ENCODE results near the gene TAS2R43. TPM values are rescaled to one million over a fixed set of nuclear protein-coding genes. Genes with fewer than 3 reads are reported as not detected.
"Not testable (repeated sequence)": the region's sequence is repeated elsewhere in the genome, so short reads cannot be mapped to it uniquely, and the experiment has no call there.

The TAS2R43 gene
- total RNA-seq, 6 donors from 2014 or later: 0.52 to 10.5 (median 5.9) TPM; not detected in 1

GRCh38 chr12:11069854-11070365, 22.2 kb downstream of the TAS2R43 start:
- Histone ChIP-seq H3K4me1 (no peaks in the 10 kb centered on the region), H3K27ac (no peak overlapping the region), H3K27me3 (no peaks in the 10 kb centered on the region), H3K4me3 (no peak overlapping the region), H3K9me3 (no peaks in the 10 kb centered on the region), H3K36me3 (no peaks in the 10 kb centered on the region)
- ATAC-seq (ENCODE audit: low FRiP score in 2 of 2) (no peak), DNase-seq (no peak)
- no peak for TF ChIP-seq POLR2AphosphoS5 (IDR thresholded peaks at IDR 0.05)
- no peak for TF ChIP-seq EP300 (IDR thresholded peaks at IDR 0.05)
- TF ChIP-seq CTCF (IDR thresholded peaks at IDR 0.05): no peak
- no peak for TF ChIP-seq POLR2A (IDR thresholded peaks at IDR 0.05)
- 78 to 87% methylated on average over 5 of the region's 5 CpGs for WGBS, 2 donors

DNA sequence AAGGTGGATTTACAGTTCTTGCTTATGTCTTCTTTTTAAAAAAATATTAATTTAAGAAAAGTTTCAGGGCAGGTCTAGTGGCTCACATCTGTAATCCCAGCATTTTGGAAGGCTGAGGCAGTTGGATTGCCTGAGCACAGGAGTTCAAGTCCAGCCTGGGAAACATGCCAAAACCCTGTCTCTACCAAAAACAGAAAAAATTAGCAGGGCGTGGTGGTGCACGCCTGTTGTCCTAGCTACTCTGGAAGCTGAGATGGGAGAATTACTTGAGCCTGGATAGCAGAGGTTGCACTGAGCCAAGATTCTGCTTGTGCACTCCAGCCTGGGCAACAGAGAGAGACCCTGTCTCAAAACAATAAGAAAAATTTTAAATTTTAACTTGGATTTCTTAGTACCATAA, 24.6 kb downstream of the TAS2R43 start:
- Histone ChIP-seq H3K4me1 (no peaks in the 10 kb centered on the region), H3K27me3 (no peaks in the 10 kb centered on the region), H3K9me3 (no peaks in the 10 kb centered on the region), H3K36me3 (no peaks in the 10 kb centered on the region), H3K4me3 (no peak overlapping the region), H3K27ac (no peak overlapping the region)
- 57 to 70% methylated on average over 2 of the region's 2 CpGs for WGBS, 2 donors
- no peak for TF ChIP-seq POLR2AphosphoS5 (IDR thresholded peaks at IDR 0.05)
- TF ChIP-seq CTCF (IDR thresholded peaks at IDR 0.05): no peak
- TF ChIP-seq POLR2A (IDR thresholded peaks at IDR 0.05): no peak
- TF ChIP-seq EP300 (IDR thresholded peaks at IDR 0.05): no peak
- DNase-seq (no peak), ATAC-seq (ENCODE audit: low FRiP score in 2 of 2) (peak in 1 of 2 donors; percentile 26)

DNA sequence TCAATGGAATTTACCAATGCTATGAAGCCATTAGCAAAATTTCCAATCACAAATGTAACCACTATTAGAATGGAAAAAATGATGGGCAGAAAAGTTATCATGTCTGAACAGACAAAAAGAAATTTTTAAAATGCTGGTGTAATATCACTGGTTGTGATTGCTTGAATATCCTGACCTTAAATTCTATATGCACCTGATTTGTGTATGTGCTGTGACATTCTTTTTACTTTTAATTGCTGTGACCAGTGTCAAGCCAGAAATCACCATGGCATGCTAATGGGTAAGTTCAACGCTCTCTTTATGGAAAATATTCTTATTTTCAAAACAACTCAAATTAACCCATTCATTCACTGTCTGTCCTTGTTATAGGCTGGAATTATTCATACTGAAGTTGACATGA, 29.9 kb downstream of the TAS2R43 start, which contains the start of gene TAS2R46:
TAS2R46 (minus strand) TSS at position 101 of the 400 bp plus-strand sequence; CDS start at position 101, 0 bp downstream.
- H3K9me3 ChIP-seq; ATAC-seq (ENCODE audit: low FRiP score in 2 of 2); H3K36me3 ChIP-seq; DNase-seq; H3K27me3 ChIP-seq; H3K27ac ChIP-seq; H3K4me1 ChIP-seq; H3K4me3 ChIP-seq: not testable (repeated sequence)
- WGBS, 2 donors: 91 to 100% methylated on average over 1 of the region's 1 CpG

DNA sequence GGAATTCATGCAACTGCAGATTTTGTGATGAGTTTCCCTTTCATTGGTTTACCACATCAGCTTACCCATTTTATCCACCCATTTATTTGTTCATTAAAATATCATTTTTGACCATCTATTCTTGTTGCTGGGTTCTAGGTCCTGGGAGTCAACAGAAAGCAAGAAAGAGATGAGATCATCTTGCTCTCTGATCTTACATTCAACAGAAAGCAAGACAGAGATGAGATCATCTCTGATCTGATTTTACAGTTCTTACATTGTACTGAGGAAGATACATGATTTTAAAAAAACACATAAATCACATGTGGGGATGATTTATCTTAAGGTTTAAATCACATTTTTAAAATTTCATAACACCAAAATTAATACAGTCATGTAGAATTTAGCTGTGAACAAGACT, 32.3 kb downstream of the TAS2R43 start:
- Histone ChIP-seq H3K27ac (no peak overlapping the region), H3K27me3 (no peaks in the 10 kb centered on the region), H3K9me3 (no peaks in the 10 kb centered on the region), H3K4me3 (no peak overlapping the region), H3K36me3 (no peaks in the 10 kb centered on the region), H3K4me1 (no peaks in the 10 kb centered on the region)
- DNase-seq (no peak), ATAC-seq (ENCODE audit: low FRiP score in 2 of 2) (no peak)
- TF ChIP-seq POLR2AphosphoS5 (IDR thresholded peaks at IDR 0.05) (no peak), CTCF (IDR thresholded peaks at IDR 0.05) (no peak), EP300 (IDR thresholded peaks at IDR 0.05) (no peak), POLR2A (IDR thresholded peaks at IDR 0.05) (no peak)

- H3K4me3 ChIP-seq: no peak overlapping the region
- no peak for ATAC-seq (ENCODE audit: low FRiP score in 2 of 2)
- H3K9me3 ChIP-seq: no peaks in the 10 kb centered on the region
- H3K27ac ChIP-seq: no peak overlapping the region
- no peak for DNase-seq
- TF ChIP-seq CTCF (IDR thresholded peaks at IDR 0.05) (no peak), POLR2A (IDR thresholded peaks at IDR 0.05) (no peak), EP300 (IDR thresholded peaks at IDR 0.05) (no peak), POLR2AphosphoS5 (IDR thresholded peaks at IDR 0.05) (no peak)
- H3K27me3 ChIP-seq: no peaks in the 10 kb centered on the region
- 93 to 98% methylated on average over 3 of the region's 3 CpGs for WGBS, 2 donors
- no peaks in the 10 kb centered on the region for H3K4me1 ChIP-seq
- no peaks in the 10 kb centered on the region for H3K36me3 ChIP-seq
These were observed 33.1 kb downstream of the TAS2R43 start for GRCh38 chr12:11059041-11059440.

All from upper lobe of left lung (tissue), 6 donors.